IMR-90 (cell line): Measurements from ENCODE around the gene CAMTA1. TPM values are rescaled to one million over a fixed set of nuclear protein-coding genes. Genes with fewer than 3 reads are reported as not detected.

Source experiments
- ATAC-seq: fragments of 200-7000 bp; cut with Tn5 transposase; 2 replicates; pipeline ENCODE4 v1.9.1; 2020; ENCODE audit warnings: low read depth, mild to moderate bottlenecking, moderate library complexity
- BruUV-seq: library from RNA; stranded (reverse); fragments of 400-500 nt; replicated peaks from 2 replicates; lab custom pipeline; 2021; lab: Mats Ljungman, UMichigan
- CTCF ChIA-PET: fragments of 300-600 bp; formaldehyde crosslinking; extraction: SDS; loops from one replicate; lab custom pipeline; 2021; ENCODE audit warnings: antibody characterized with exemption; lab: Yijun Ruan, JAX
- POLR2A ChIA-PET: fragments of 300-600 bp; sonication (Branson Sonifier 250); formaldehyde crosslinking; loops from one replicate; lab custom pipeline; 2022; ENCODE audit warnings: antibody characterized with exemption; ENCODE audit not compliant: unreplicated experiment; lab: Charles Lee
- DNase-seq: peaks from one replicate; pipeline ENCODE4 v3.0.0; 2013
- H2AFZ ChIP-seq: replicated peaks from 2 replicates; pipeline ENCODE3; 2013; ENCODE audit warnings: low read length, mild to moderate bottlenecking; ENCODE audit not compliant: poor library complexity
- H2AK5ac ChIP-seq: 2 replicates; pipeline ENCODE4 v1.6.1; 2013; ENCODE audit warnings: low read depth, low read length, inconsistent platforms
- H2AK9ac ChIP-seq: replicated peaks from 2 replicates; pipeline ENCODE3; 2013; ENCODE audit warnings: mild to moderate bottlenecking, low read depth, low read length, moderate library complexity; ENCODE audit not compliant: poor library complexity
- H2BK120ac ChIP-seq: 2 replicates; pipeline ENCODE4 v1.6.1; 2013; ENCODE audit warnings: low read depth, low read length, inconsistent platforms
- H2BK15ac ChIP-seq: 3 replicates; pipeline ENCODE4 v1.6.1; 2013; ENCODE audit warnings: low read depth, low read length, inconsistent platforms
- H2BK20ac ChIP-seq: 2 replicates; pipeline ENCODE4 v1.6.1; 2013; ENCODE audit warnings: low read depth, mild to moderate bottlenecking, inconsistent platforms, low read length, moderate library complexity
- H2BK5ac ChIP-seq: 2 replicates; pipeline ENCODE4 v1.6.1; 2013; ENCODE audit warnings: mild to moderate bottlenecking, low read depth, low read length, inconsistent platforms; ENCODE audit not compliant: poor library complexity, severe bottlenecking
- H3K14ac ChIP-seq: replicated peaks from 2 replicates; pipeline ENCODE4 v1.6.1; 2013; ENCODE audit warnings: low read depth, low read length, inconsistent platforms
- H3K18ac ChIP-seq: 2 replicates; pipeline ENCODE4 v1.6.1; 2013; ENCODE audit warnings: low read depth, low read length, control low read depth
- H3K23ac ChIP-seq: 2 replicates; pipeline ENCODE4 v1.6.1; 2013; ENCODE audit warnings: low read depth, low read length, inconsistent platforms
- H3K27ac ChIP-seq: 2 replicates; pipeline ENCODE4 v1.5.1; 2013; ENCODE audit warnings: mild to moderate bottlenecking, control low read depth, low read length; ENCODE audit not compliant: insufficient read depth
- H3K27me3 ChIP-seq: 2 replicates; pipeline ENCODE4 v1.6.1; 2013; ENCODE audit warnings: low read length; ENCODE audit not compliant: control insufficient read depth, insufficient read depth
- H3K36me3 ChIP-seq: 2 replicates; pipeline ENCODE4 v1.6.1; 2013; ENCODE audit warnings: low read length, mixed read lengths; ENCODE audit not compliant: control insufficient read depth, insufficient read depth
- H3K4ac ChIP-seq: 2 replicates; pipeline ENCODE4 v1.6.1; 2013; ENCODE audit warnings: low read depth, low read length, inconsistent platforms
- H3K4me1 ChIP-seq: 2 replicates; pipeline ENCODE4 v1.6.1; 2013; ENCODE audit warnings: low read length, mixed read lengths; ENCODE audit not compliant: control insufficient read depth, insufficient read depth
- H3K4me2 ChIP-seq: 2 replicates; pipeline ENCODE4 v1.6.1; 2013; ENCODE audit warnings: low read depth, mild to moderate bottlenecking, control low read depth, low read length, moderate library complexity
- H3K4me3 ChIP-seq: 2 replicates; pipeline ENCODE4 v1.5.1; 2013; ENCODE audit warnings: low read depth, mild to moderate bottlenecking, control low read depth, low read length, moderate library complexity; ENCODE audit not compliant: insufficient read depth
- H3K56ac ChIP-seq: 2 replicates; pipeline ENCODE4 v1.6.1; 2013; ENCODE audit warnings: low read length, inconsistent platforms; ENCODE audit not compliant: insufficient read depth; ENCODE audit errors: extremely low read depth
- H3K79me1 ChIP-seq, 2 experiments: 2 replicates each; pipeline ENCODE4 v1.6.1; 2013; ENCODE audit warnings: low read length in 2 of 2, inconsistent platforms in 1 of 2, low read depth in 1 of 2
- H3K9ac ChIP-seq: 2 replicates; pipeline ENCODE4 v1.6.1; 2013; ENCODE audit warnings: low read depth, low read length, control low read depth
- H3K9me1 ChIP-seq: 2 replicates; pipeline ENCODE4 v1.6.1; 2013; ENCODE audit warnings: low read length, inconsistent platforms; ENCODE audit not compliant: insufficient read depth
- H3K9me3 ChIP-seq: 2 replicates; pipeline ENCODE4 v1.6.1; 2013; ENCODE audit warnings: low read length; ENCODE audit not compliant: control insufficient read depth, insufficient read depth
- H4K20me1 ChIP-seq: 2 replicates; pipeline ENCODE4 v1.6.1; 2013; ENCODE audit warnings: low read length, inconsistent platforms; ENCODE audit not compliant: insufficient read depth
- H4K5ac ChIP-seq: 2 replicates; pipeline ENCODE4 v1.6.1; 2013; ENCODE audit warnings: mild to moderate bottlenecking, low read depth, low read length, control low read depth
- H4K8ac ChIP-seq, 2 experiments: 2 replicates each; pipeline ENCODE4 v1.6.1; 2013; ENCODE audit warnings: low read depth in 2 of 2, low read length in 2 of 2, control low read depth in 1 of 2, inconsistent platforms in 1 of 2
- H4K91ac ChIP-seq: 2 replicates; pipeline ENCODE4 v1.6.1; 2013; ENCODE audit warnings: low read depth, low read length, inconsistent platforms; ENCODE audit not compliant: insufficient read depth
- BHLHE40 ChIP-seq: fragments of 150-350 bp; IDR thresholded peaks from 2 replicates; pipeline ENCODE4 v1.6.1; 2016; ENCODE audit warnings: mild to moderate bottlenecking, low read depth, low read length
- CEBPB ChIP-seq: IDR thresholded peaks from 2 replicates; pipeline ENCODE4 v1.6.1; 2012; ENCODE audit warnings: low read depth, low read length, improper control_type of control experiment
- CHD1 ChIP-seq: IDR thresholded peaks from 2 replicates; pipeline ENCODE4 v1.6.1; 2012; ENCODE audit warnings: low read depth, low read length, improper control_type of control experiment
- FOS ChIP-seq: fragments of 150-350 bp; IDR thresholded peaks from 2 replicates; pipeline ENCODE4 v1.6.1; 2016; ENCODE audit warnings: low read depth, low read length
- MAFK ChIP-seq: IDR thresholded peaks from 2 replicates; pipeline ENCODE4 v1.6.1; 2012; ENCODE audit warnings: low read depth, low read length, improper control_type of control experiment
- MAZ ChIP-seq: IDR thresholded peaks from 2 replicates; pipeline ENCODE4 v1.6.1; 2012; ENCODE audit warnings: low read depth, mild to moderate bottlenecking, low read length, improper control_type of control experiment, moderate library complexity, borderline replicate concordance
- MXI1 ChIP-seq: IDR thresholded peaks from 2 replicates; pipeline ENCODE4 v1.6.1; 2012; ENCODE audit warnings: low read depth, mild to moderate bottlenecking, low read length, moderate library complexity, borderline replicate concordance
- NFE2L2 ChIP-seq: fragments of 150-350 bp; IDR thresholded peaks from 2 replicates; pipeline ENCODE4 v1.6.1; 2016; ENCODE audit warnings: low read depth, mild to moderate bottlenecking, low read length
- POLR2A ChIP-seq: IDR thresholded peaks from 2 replicates; pipeline ENCODE4 v1.6.1; 2012; ENCODE audit warnings: mild to moderate bottlenecking, low read depth, low read length
- RAD21 ChIP-seq: IDR thresholded peaks from 2 replicates; pipeline ENCODE4 v1.6.1; 2012; ENCODE audit warnings: low read length, improper control_type of control experiment
- RCOR1 ChIP-seq: IDR thresholded peaks from 2 replicates; pipeline ENCODE4 v1.6.1; 2012; ENCODE audit warnings: mild to moderate bottlenecking, low read length, improper control_type of control experiment; ENCODE audit not compliant: insufficient replicate concordance
- RFX5 ChIP-seq: IDR thresholded peaks from 2 replicates; pipeline ENCODE4 v1.8.0; 2012; ENCODE audit warnings: low read depth, mild to moderate bottlenecking, low read length, moderate library complexity
- SMC3 ChIP-seq: fragments of 150-350 bp; IDR thresholded peaks from 2 replicates; pipeline ENCODE4 v1.6.1; 2016; ENCODE audit warnings: low read depth, mild to moderate bottlenecking, antibody characterized with exemption, low read length, moderate library complexity
- WGBS, 2 experiments: methylation state at CpG; one replicate each; pipeline versions ENCODE4 v1.1.5 to v1.1.7; 2013; ENCODE audit warnings: missing lambda C conversion rate in 2 of 2; ENCODE audit not compliant: insufficient read length in 1 of 2; ENCODE audit errors: extremely low coverage in 2 of 2; 5-methylcytosine and 5-hydroxymethylcytosine counted together
- dilution Hi-C: fragments of 300-500 bp; cut with HindIII; formaldehyde crosslinking; loops from one replicate; pipeline ENCODE4 v1.14.3; 2018; ENCODE audit warnings: low sequenced_read_pairs; ENCODE audit not compliant: unreplicated experiment
- in situ Hi-C: fragments of 300-500 bp; cut with MboI; formaldehyde crosslinking; loops from 3 replicates; pipeline ENCODE4 v1.14.3; 2019; ENCODE audit warnings: low sequenced_read_pairs, inconsistent platforms, mixed read lengths
- intact Hi-C: fragments of 100-400 bp; cut with micrococcal nuclease; formaldehyde crosslinking; loops from 2 replicates; pipeline ENCODE4 v1.10.0; 2022
- polyA plus RNA-seq, 3 experiments: library from polyadenylated mRNA; depleted of rRNA; stranded (reverse); fragments of >200 nt; gene quantifications; 2 replicates each; pipeline ENCODE4 v1.2.3, GENCODE V29; 2012; ENCODE audit warnings: low replicate concordance in 1 of 3
- total RNA-seq: library from RNA; depleted of rRNA; stranded (reverse); fragments of >200 nt; gene quantifications from 2 replicates; pipeline ENCODE4 v1.2.3, GENCODE V29; 2012
- TF ChIP-seq, protein P1 (sequence below): fragments of 150-350 bp; IDR thresholded peaks from 2 replicates; pipeline ENCODE4 v1.6.1; 2016; ENCODE audit warnings: low read depth, mild to moderate bottlenecking, low read length, moderate library complexity, borderline replicate concordance
- TF ChIP-seq, protein P2 (sequence below): conservative IDR thresholded peaks from 2 replicates; pipeline ENCODE4 v1.5.1; 2012; ENCODE audit warnings: mild to moderate bottlenecking, low read depth, low read length, improper control_type of control experiment
- TF ChIP-seq, protein P3 (sequence below): fragments of 150-350 bp; IDR thresholded peaks from 2 replicates; pipeline ENCODE4 v1.6.1; 2017; ENCODE audit warnings: mild to moderate bottlenecking, antibody characterized with exemption, low read length, low read depth

Gene CAMTA1
- total and polyA plus RNA-seq, 2 of the 4 experiments (the other 2 are of a cell fraction): 35.5 to 74.3 TPM

DNA sequence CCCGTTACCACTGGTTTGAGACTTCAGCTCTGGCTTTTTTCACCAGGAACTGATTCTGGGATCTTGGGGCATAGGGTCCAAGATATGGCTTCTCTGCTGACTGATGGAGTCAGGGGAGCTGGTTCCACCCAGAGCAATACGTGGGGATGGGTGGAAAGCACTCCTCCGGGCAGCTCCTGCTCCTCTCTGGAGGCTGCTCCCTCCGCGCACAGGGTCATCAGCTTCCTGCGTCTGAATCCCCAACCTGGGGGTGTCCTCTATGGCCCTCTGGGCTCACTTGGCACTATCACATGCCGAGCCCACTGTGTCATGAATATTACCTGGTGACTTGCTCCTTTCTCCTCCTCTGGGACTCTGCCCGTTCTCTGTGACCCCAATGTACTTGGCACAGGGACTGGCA lies 580.5 kb downstream of the CAMTA1 start:
- H3K27ac ChIP-seq: no peak overlapping the region

More for the DNA sequence above, 580.5 kb downstream of the CAMTA1 start:
- Histone ChIP-seq H3K23ac (no peak overlapping the region), H3K4ac (no peak overlapping the region), H3K56ac (no peak overlapping the region), H3K4me3 (no peak overlapping the region), H3K18ac (no peak overlapping the region), H3K4me1 (no peaks in the 10 kb centered on the region), H2BK5ac (no peak overlapping the region), H3K14ac (no peak overlapping the region), H2BK120ac (no peak overlapping the region), H3K9me1 (no peaks in the 10 kb centered on the region), H3K79me1 (no peaks in the 10 kb centered on the region), H2AFZ (no peak overlapping the region), H4K8ac (no peak overlapping the region), H2AK5ac (no peak overlapping the region), H3K9ac (no peak overlapping the region), H3K27me3 (peaks cover 3% of the 10 kb centered on the region), H3K36me3 (no peaks in the 10 kb centered on the region), H2BK20ac (no peak overlapping the region), H3K9me3 (no peaks in the 10 kb centered on the region), H2AK9ac (no peak overlapping the region), H4K20me1 (no peaks in the 10 kb centered on the region), H4K91ac (no peak overlapping the region), H4K5ac (no peak overlapping the region), H3K4me2 (no peak overlapping the region), H2BK15ac (no peak overlapping the region)
- ChIA-PET CTCF (no interaction called here), POLR2A (no interaction called here)
- ATAC-seq: no peak
- TF ChIP-seq MXI1 (no peak), CHD1 (no peak), SMC3 (no peak), BHLHE40 (no peak), RFX5 (no peak), CEBPB (no peak), MAFK (no peak), FOS (no peak), POLR2A (no peak), MAZ (no peak), RCOR1 (no peak), RAD21 (no peak), NFE2L2 (no peak)
- TF ChIP-seq, protein P1, sequence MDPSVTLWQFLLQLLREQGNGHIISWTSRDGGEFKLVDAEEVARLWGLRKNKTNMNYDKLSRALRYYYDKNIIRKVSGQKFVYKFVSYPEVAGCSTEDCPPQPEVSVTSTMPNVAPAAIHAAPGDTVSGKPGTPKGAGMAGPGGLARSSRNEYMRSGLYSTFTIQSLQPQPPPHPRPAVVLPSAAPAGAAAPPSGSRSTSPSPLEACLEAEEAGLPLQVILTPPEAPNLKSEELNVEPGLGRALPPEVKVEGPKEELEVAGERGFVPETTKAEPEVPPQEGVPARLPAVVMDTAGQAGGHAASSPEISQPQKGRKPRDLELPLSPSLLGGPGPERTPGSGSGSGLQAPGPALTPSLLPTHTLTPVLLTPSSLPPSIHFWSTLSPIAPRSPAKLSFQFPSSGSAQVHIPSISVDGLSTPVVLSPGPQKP: no peak
- TF ChIP-seq, protein P2, sequence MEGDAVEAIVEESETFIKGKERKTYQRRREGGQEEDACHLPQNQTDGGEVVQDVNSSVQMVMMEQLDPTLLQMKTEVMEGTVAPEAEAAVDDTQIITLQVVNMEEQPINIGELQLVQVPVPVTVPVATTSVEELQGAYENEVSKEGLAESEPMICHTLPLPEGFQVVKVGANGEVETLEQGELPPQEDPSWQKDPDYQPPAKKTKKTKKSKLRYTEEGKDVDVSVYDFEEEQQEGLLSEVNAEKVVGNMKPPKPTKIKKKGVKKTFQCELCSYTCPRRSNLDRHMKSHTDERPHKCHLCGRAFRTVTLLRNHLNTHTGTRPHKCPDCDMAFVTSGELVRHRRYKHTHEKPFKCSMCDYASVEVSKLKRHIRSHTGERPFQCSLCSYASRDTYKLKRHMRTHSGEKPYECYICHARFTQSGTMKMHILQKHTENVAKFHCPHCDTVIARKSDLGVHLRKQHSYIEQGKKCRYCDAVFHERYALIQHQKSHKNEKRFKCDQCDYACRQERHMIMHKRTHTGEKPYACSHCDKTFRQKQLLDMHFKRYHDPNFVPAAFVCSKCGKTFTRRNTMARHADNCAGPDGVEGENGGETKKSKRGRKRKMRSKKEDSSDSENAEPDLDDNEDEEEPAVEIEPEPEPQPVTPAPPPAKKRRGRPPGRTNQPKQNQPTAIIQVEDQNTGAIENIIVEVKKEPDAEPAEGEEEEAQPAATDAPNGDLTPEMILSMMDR: no peak
- TF ChIP-seq, protein P3, sequence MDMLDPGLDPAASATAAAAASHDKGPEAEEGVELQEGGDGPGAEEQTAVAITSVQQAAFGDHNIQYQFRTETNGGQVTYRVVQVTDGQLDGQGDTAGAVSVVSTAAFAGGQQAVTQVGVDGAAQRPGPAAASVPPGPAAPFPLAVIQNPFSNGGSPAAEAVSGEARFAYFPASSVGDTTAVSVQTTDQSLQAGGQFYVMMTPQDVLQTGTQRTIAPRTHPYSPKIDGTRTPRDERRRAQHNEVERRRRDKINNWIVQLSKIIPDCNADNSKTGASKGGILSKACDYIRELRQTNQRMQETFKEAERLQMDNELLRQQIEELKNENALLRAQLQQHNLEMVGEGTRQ: no peak
- DNase-seq: no peak
- no CpG with 5 or more reads among the region's 8 CpGs for WGBS, 2 experiments
- dilution Hi-C loops: no loop called here
- in situ Hi-C loops: no loop called here
- no TSS peak for BruUV-seq
- intact Hi-C loops: no loop called here
